GM12801 (cell line): Measurements from ENCODE around the gene MCEMP1.

Source experiments
- CTCF ChIP-seq: IDR thresholded peaks from one replicate; pipeline ENCODE4 v1.5.1; 2011; ENCODE audit warnings: control low read depth; ENCODE audit not compliant: insufficient read length; ENCODE audit errors: extremely low read depth

The MCEMP1 gene

GRCh38 chr19:7718668-7719067 is 41.8 kb downstream of the MCEMP1 start:
- TF ChIP-seq CTCF, result no peak

- no peak for TF ChIP-seq CTCF
These were observed 43.5 kb downstream of the MCEMP1 start for GRCh38 chr19:7720351-7720750.

GRCh38 chr19:7722231-7722651 is 45.4 kb downstream of the MCEMP1 start:
- TF ChIP-seq CTCF, result no peak

GRCh38 chr19:7725791-7726190 is 48.9 kb downstream of the MCEMP1 start:
- no peak for TF ChIP-seq CTCF

GRCh38 chr19:7729211-7729610 is 52.3 kb downstream of the MCEMP1 start:
- no peak for TF ChIP-seq CTCF
